ENCODE results near the gene TMEM80.

The TMEM80 gene

GRCh38 chr11:656866-657265 is 38.8 kb upstream of the TMEM80 start:
- Histone ChIP-seq H3K27ac (ENCODE audit: extremely low read depth, low read depth, low read length) (no peak overlapping the region), H3K9me3 (ENCODE audit: control insufficient read depth, insufficient read depth, low read depth, low read length) (no peaks in the 10 kb centered on the region), H3K36me3 (ENCODE audit: control insufficient read depth in 2 of 2, insufficient read depth in 1 of 2, low read length in 2 of 2) (peaks cover 4 to 92% of the 10 kb centered on the region in 2 experiments; a peak in 2 of 3 replicates), H3K4me1 (ENCODE audit: control insufficient read depth, insufficient read depth, low read length) (no peaks in the 10 kb centered on the region), H3K4me3 (ENCODE audit: low read depth, low read length) (no peak overlapping the region)
- CTCF ChIA-PET: no interaction called here
- no peak for TF ChIP-seq ZFP41 (tag by site-specific recombination; IDR thresholded peaks at IDR 0.05; ENCODE audit: borderline replicate concordance)
- no peak for TF ChIP-seq ZBTB21 (tag by site-specific recombination; IDR thresholded peaks at IDR 0.05)
- no peak for TF ChIP-seq ZNF394 (tag by site-specific recombination; IDR thresholded peaks at IDR 0.05; ENCODE audit: borderline replicate concordance)
- no peak for TF ChIP-seq HOXC10 (CRISPR knock-in tag; IDR thresholded peaks at IDR 0.05)
- no peak for TF ChIP-seq ZNF473 (tag by site-specific recombination; IDR thresholded peaks at IDR 0.05)
- no peak for TF ChIP-seq ZNF280D (tag by site-specific recombination; IDR thresholded peaks at IDR 0.05)
- TF ChIP-seq HIC1 (tag by site-specific recombination; IDR thresholded peaks at IDR 0.05): no peak
- TF ChIP-seq ZNF792 (tag by site-specific recombination; IDR thresholded peaks at IDR 0.05): no peak
- no peak for TF ChIP-seq ZNF221 (tag by site-specific recombination; IDR thresholded peaks at IDR 0.05; ENCODE audit: borderline replicate concordance)
- TF ChIP-seq ZEB2 (tag by site-specific recombination; IDR thresholded peaks at IDR 0.05): no peak
- TF ChIP-seq ZNF610 (tag by site-specific recombination; IDR thresholded peaks at IDR 0.05; ENCODE audit: borderline replicate concordance): no peak
- no peak for TF ChIP-seq ZNF146 (tag by site-specific recombination; IDR thresholded peaks at IDR 0.05)
- no peak for TF ChIP-seq ZSCAN23 (tag by site-specific recombination; IDR thresholded peaks at IDR 0.05)
- TF ChIP-seq ZBTB8A (tag by site-specific recombination; IDR thresholded peaks at IDR 0.05): no peak
- TF ChIP-seq ZNF645 (tag by site-specific recombination; IDR thresholded peaks at IDR 0.05): no peak
- no peak for TF ChIP-seq KLF1 (tag by site-specific recombination; IDR thresholded peaks at IDR 0.05)
- POLR2A ChIA-PET: no interaction called here

GRCh38 chr11:657691-658126 is 37.9 kb upstream of the TMEM80 start:
- Histone ChIP-seq H3K9me3 (ENCODE audit: control insufficient read depth, insufficient read depth, low read depth, low read length) (no peaks in the 10 kb centered on the region), H3K27ac (ENCODE audit: extremely low read depth, low read depth, low read length) (no peak overlapping the region), H3K4me1 (ENCODE audit: control insufficient read depth, insufficient read depth, low read length) (no peaks in the 10 kb centered on the region), H3K4me3 (ENCODE audit: low read depth, low read length) (no peak overlapping the region), H3K36me3 (ENCODE audit: control insufficient read depth in 2 of 2, insufficient read depth in 1 of 2, low read length in 2 of 2) (peaks cover 4 to 92% of the 10 kb centered on the region in 2 experiments; a peak in 2 of 3 replicates)
- ChIA-PET POLR2A (no interaction called here), CTCF (no interaction called here)
- no peak for TF ChIP-seq ZNF629 (tag by site-specific recombination; IDR thresholded peaks at IDR 0.05)
- no peak for TF ChIP-seq KLF7 (tag by site-specific recombination; IDR thresholded peaks at IDR 0.05; ENCODE audit: borderline replicate concordance)
- TF ChIP-seq ZNF660 (tag by site-specific recombination; IDR thresholded peaks at IDR 0.05): no peak
- TF ChIP-seq ZNF473 (tag by site-specific recombination; IDR thresholded peaks at IDR 0.05): no peak
- no peak for TF ChIP-seq GLI2 (tag by site-specific recombination; IDR thresholded peaks at IDR 0.05; ENCODE audit: borderline replicate concordance, low read depth)
- TF ChIP-seq ATF2 (tag by site-specific recombination; IDR thresholded peaks at IDR 0.05; ENCODE audit: low read depth): no peak
- TF ChIP-seq ZSCAN16 (tag by site-specific recombination; IDR thresholded peaks at IDR 0.05): no peak
- TF ChIP-seq ZNF704 (tag by site-specific recombination; IDR thresholded peaks at IDR 0.05): no peak
- no peak for TF ChIP-seq ZNF394 (tag by site-specific recombination; IDR thresholded peaks at IDR 0.05; ENCODE audit: borderline replicate concordance)
- TF ChIP-seq ZNF324 (tag by site-specific recombination; IDR thresholded peaks at IDR 0.05): no peak
- no peak for TF ChIP-seq ZNF266 (tag by site-specific recombination; IDR thresholded peaks at IDR 0.05; ENCODE audit: low read depth)
- no peak for TF ChIP-seq ZNF2 (tag by site-specific recombination; IDR thresholded peaks at IDR 0.05)
- TF ChIP-seq ZNF596 (tag by site-specific recombination; IDR thresholded peaks at IDR 0.05): no peak
- TF ChIP-seq KLF1 (tag by site-specific recombination; IDR thresholded peaks at IDR 0.05): no peak
- TF ChIP-seq HOXD13 (CRISPR knock-in tag; IDR thresholded peaks at IDR 0.05; ENCODE audit: borderline replicate concordance): no peak
